HL-60/S4 treated with phorbol 12-myristate 13-acetate at 8.2 ng/mL for 4 days and 3 days (cell line): ENCODE results near the gene GANAB.

Experiments
- in situ Hi-C: fragments of 300-500 bp; cut with MboI; formaldehyde crosslinking; loops from 2 replicates; pipeline ENCODE4 v1.15.0; 2022; ENCODE audit warnings: low sequenced_read_pairs

GANAB gene

DNA sequence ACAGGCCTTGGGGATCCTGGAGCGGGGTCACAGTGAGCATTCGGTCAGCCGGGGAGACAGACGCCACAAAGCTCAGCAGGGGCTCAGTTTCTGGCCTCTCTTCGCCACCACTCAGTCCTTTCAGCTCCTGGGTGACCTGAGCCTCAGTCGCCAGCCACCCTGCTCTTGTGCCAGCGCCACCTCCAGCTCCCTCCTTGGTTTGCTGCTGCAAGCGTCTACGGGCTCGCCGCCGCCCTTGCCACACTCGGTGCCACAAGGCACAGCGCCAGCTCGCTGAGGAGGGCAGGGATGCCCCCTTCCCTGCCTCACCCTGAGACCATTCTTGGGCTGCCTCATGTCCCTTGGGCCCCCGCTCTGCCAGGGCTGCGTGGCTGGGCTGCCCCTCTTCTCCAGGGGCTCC is 71.3 kb downstream of the GANAB start:
- in situ Hi-C loops: no loop called here
